Naive B cell (primary cell): Measurements from ENCODE around the gene TTC38. TPM values are rescaled to one million over a fixed set of nuclear protein-coding genes. Genes with fewer than 3 reads are reported as not detected.
A peak's percentile ranks its signal among the peaks of the same experiment; 100 is the strongest.

Experiments used
- ATAC-seq, 2 donors: fragments of 150-1000 bp; cut with Tn5 transposase; 2 replicates each; pipeline ENCODE4 v1.10.0; 2021; ENCODE audit warnings: low read depth in 2 of 2, mild to moderate bottlenecking in 2 of 2, moderate library complexity in 2 of 2
- DNase-seq: peaks from one replicate; pipeline ENCODE4 v3.0.0; 2022
- H3K27ac Mint-ChIP-seq, 6 donors: one replicate each; pipeline ENCODE4 v1.8.0; 2020 to 2022; ENCODE audit warnings: mild to moderate bottlenecking in 6 of 6, mixed read lengths in 6 of 6, moderate library complexity in 5 of 6, inconsistent platforms in 2 of 6
- H3K27me3 Mint-ChIP-seq, 3 donors: one replicate each; pipeline ENCODE4 v1.8.0; 2021 to 2022; ENCODE audit warnings: mixed read lengths in 3 of 3, mild to moderate bottlenecking in 1 of 3
- H3K36me3 Mint-ChIP-seq, 2 donors: one replicate each; pipeline ENCODE4 v1.8.0; 2020 to 2022; ENCODE audit warnings: mixed read lengths in 2 of 2, inconsistent platforms in 1 of 2, mild to moderate bottlenecking in 1 of 2
- H3K4me1 Mint-ChIP-seq, 3 donors: one replicate each; pipeline ENCODE4 v1.8.0; 2020 to 2022; ENCODE audit warnings: mixed read lengths in 3 of 3, inconsistent platforms in 1 of 3, mild to moderate bottlenecking in 1 of 3, moderate library complexity in 1 of 3
- H3K4me3 Mint-ChIP-seq, 8 donors: one replicate each; pipeline ENCODE4 v1.8.0; 2020 to 2022; ENCODE audit warnings: mild to moderate bottlenecking in 8 of 8, mixed read lengths in 8 of 8, moderate library complexity in 8 of 8, inconsistent platforms in 2 of 8
- H3K9me3 Mint-ChIP-seq, 7 donors: one replicate each; pipeline ENCODE4 v1.8.0; 2020 to 2022; ENCODE audit warnings: mixed read lengths in 7 of 7, mild to moderate bottlenecking in 5 of 7, inconsistent platforms in 2 of 7, moderate library complexity in 1 of 7
- polyA plus RNA-seq, 6 donors: library from polyadenylated mRNA; unstranded; fragments of 300-500 nt; fragmentation: Illumina TruSeq; gene quantifications; one replicate each; pipeline ENCODE4 v1.2.3, GENCODE V29; 2021; ENCODE audit warnings: low read depth in 6 of 6

The TTC38 gene
- polyA plus RNA-seq, 6 donors from 2014 or later, result 1.8 to 6.0 (median 2.7) TPM; not detected in 1

GRCh38 chr22:46319319-46319718 is 51.5 kb downstream of the TTC38 start:
- no peaks in the 10 kb centered on the region for H3K9me3 Mint-ChIP-seq
- DNase-seq, result no peak

DNA sequence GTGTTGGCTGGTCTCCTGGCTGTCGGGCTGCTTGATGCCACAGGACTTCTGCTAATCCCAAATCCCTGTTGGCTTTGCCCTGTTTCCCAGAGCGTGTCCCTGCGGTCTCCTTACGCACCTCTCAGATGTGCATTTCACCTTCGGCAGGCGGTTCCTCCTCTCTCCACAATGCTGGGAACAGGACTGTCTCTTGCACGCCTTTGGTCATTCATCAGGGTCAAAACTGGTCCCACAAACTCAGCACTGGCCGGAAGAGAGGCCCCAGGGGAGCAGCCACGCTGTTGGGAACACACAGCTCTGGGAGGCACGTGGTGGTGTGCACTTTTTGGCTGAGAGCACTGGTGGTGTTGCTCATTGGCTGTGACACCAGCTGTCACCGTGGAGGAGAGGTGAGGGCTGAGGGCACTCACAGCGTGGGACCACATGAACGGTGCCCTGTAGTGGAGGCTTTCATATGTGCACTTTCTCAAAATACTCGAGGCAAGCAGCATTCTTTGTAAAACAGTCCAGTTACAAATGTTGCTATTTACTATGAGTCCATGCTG is 52.4 kb downstream of the TTC38 start:
- no peaks in the 10 kb centered on the region for H3K27me3 Mint-ChIP-seq
- no peaks in the 10 kb centered on the region for H3K4me1 Mint-ChIP-seq
- DNase-seq, result no peak
- no peak overlapping the region for H3K4me3 Mint-ChIP-seq
- H3K9me3 Mint-ChIP-seq, result no peaks in the 10 kb centered on the region
- no peaks in the 10 kb centered on the region for H3K36me3 Mint-ChIP-seq
- peak overlapping the region in 2 of 6 donors; percentile 12 to 72 for H3K27ac Mint-ChIP-seq
- ATAC-seq, result no peak

More at GRCh38 chr22:46319319-46319718, 51.5 kb downstream of the TTC38 start:
- no peaks in the 10 kb centered on the region for H3K27me3 Mint-ChIP-seq
- H3K36me3 Mint-ChIP-seq, result no peaks in the 10 kb centered on the region
- peak overlapping the region in 2 of 6 donors; percentile 31 to 96 for H3K27ac Mint-ChIP-seq
- no peak for ATAC-seq
- no peaks in the 10 kb centered on the region for H3K4me1 Mint-ChIP-seq
- no peak overlapping the region for H3K4me3 Mint-ChIP-seq

DNA sequence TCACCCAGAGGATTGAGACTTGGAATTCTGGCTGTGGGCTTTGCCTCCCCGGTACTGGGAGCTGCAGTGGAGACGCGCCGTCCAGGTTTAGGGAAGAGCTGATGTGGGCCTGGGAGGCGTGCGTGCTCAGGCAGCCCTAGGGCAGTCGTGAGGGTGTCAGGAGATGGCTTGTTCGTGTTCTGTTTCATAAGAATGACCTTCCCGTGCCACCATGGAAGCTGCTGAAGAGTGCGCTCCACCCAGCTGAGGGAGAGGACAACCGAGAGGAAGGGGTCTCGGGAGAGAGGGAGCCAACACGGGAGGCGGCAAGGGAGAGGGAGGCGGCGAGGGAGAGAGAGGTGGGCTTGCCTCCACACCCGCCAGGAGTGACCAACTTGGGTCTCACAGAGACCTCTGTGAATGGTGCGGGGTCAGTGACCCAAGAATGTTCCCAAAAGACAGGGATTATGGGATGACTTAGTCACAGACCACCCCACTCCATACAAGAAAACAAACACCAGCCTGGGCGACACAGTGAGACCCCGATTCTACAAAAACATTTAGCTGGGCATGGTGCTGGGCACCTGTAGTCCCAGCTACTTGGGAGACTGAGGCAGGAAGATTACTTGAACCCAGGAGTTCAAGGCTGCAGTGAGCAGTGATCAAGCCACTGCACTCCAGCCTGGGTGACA is 53.0 kb downstream of the TTC38 start:
- Mint-ChIP-seq H3K27me3 (no peaks in the 10 kb centered on the region), H3K4me1 (no peaks in the 10 kb centered on the region), H3K36me3 (no peaks in the 10 kb centered on the region), H3K4me3 (no peak overlapping the region), H3K9me3 (no peaks in the 10 kb centered on the region), H3K27ac (peak overlapping the region in 2 of 6 donors; percentile 12 to 72)
- DNase-seq (no peak), ATAC-seq (no peak)

DNA sequence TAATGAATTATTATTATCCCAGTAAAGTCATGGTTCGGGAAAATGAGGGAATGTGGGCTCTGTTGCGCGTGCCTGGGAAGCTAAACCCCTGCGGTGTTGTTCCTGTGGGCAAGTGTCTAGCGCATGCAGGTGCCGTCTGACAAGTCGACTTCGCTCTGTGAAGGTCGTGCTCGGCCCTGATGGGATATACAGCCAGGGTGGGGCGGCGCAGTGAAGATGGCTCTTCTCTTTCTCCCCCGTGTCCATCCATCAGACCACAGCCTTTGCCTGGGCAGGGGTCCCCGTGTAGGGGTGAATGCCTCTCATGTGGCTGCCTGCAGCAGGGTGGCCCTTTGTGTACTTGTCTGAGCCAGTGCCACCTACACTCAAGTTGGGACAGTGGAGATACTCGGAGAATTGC is 54.9 kb downstream of the TTC38 start:
- Mint-ChIP-seq H3K27me3 (no peaks in the 10 kb centered on the region), H3K4me1 (no peaks in the 10 kb centered on the region), H3K27ac (peak overlapping the region in 2 of 6 donors; percentile 17 to 49), H3K36me3 (no peaks in the 10 kb centered on the region), H3K9me3 (no peaks in the 10 kb centered on the region), H3K4me3 (no peak overlapping the region)
- DNase-seq (no peak), ATAC-seq (no peak)

DNA sequence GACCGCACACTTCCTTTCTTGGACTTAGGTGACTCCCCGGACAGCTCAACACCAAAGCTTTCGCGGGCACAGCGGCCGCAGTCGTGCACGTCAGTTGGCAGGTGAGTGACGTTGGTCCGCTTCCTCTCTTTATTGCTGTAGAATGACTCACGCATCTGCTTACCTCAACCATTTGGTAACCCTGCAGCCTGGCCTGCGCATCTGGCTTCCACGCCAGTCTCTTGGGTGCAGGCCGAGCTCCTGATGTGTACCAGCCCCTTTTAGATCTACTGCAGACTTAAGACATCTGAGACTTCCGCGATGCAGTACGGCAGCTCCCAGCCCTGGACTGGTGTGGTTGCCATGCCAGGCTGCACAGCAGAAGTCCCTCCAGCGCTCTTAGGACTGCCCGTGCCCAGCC is 55.4 kb downstream of the TTC38 start:
- H3K4me3 Mint-ChIP-seq, result no peak overlapping the region
- H3K36me3 Mint-ChIP-seq, result no peaks in the 10 kb centered on the region
- H3K4me1 Mint-ChIP-seq, result no peaks in the 10 kb centered on the region
- peak overlapping the region in 2 of 6 donors; percentile 17 to 49 for H3K27ac Mint-ChIP-seq
- no peaks in the 10 kb centered on the region for H3K27me3 Mint-ChIP-seq
- H3K9me3 Mint-ChIP-seq, result no peaks in the 10 kb centered on the region
- ATAC-seq, result no peak
- DNase-seq, result no peak

GRCh38 chr22:46326066-46326680 is 58.4 kb downstream of the TTC38 start:
- H3K36me3 Mint-ChIP-seq, result no peaks in the 10 kb centered on the region
- ATAC-seq (no peak), DNase-seq (no peak)
- no peak overlapping the region for H3K4me3 Mint-ChIP-seq
- no peaks in the 10 kb centered on the region for H3K4me1 Mint-ChIP-seq
- no peaks in the 10 kb centered on the region for H3K27me3 Mint-ChIP-seq
- no peak overlapping the region for H3K27ac Mint-ChIP-seq
- no peaks in the 10 kb centered on the region for H3K9me3 Mint-ChIP-seq

DNA sequence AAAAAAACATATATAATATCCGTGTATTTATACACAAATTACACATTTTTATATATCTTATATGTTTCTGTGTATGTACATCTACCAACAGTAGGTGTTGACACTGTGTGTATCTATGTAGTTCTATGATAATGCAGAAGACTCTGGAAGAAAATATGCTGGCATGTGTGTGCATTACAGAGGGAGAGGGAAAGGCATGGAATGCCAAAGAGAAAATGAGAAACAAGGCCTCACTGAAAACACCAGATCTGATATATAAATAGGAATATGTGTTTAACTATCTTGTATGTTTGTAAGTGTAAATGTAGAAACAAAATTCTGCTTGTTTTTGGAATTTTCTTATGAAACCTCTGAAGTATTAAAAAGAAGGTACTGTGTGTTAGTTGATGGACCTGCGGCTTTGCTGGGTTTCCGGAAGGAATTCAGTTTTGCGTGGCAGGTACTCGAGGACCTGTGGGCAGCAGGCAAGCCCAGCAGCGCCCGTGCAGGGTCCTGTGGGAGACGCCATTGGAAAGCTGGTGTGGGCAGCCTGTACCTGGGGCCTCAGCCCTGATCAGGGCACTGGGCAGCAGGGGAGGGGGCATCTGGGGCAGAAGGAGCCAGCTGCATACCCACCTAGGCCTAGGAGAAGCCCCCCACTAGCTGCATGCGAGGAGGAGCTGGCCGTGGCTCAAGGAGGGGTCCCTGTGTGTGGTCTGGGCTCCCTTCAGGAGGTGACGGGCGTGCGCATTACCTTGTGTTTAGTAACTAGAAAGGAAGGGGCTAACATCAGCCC is 60.1 kb downstream of the TTC38 start:
- H3K4me3 Mint-ChIP-seq, result no peak overlapping the region
- H3K27ac Mint-ChIP-seq, result no peak overlapping the region
- ATAC-seq (no peak), DNase-seq (no peak)
- H3K9me3 Mint-ChIP-seq, result no peaks in the 10 kb centered on the region
- H3K36me3 Mint-ChIP-seq, result no peaks in the 10 kb centered on the region
- H3K4me1 Mint-ChIP-seq, result no peaks in the 10 kb centered on the region
- no peaks in the 10 kb centered on the region for H3K27me3 Mint-ChIP-seq

- Mint-ChIP-seq H3K36me3 (no peaks in the 10 kb centered on the region), H3K27me3 (no peaks in the 10 kb centered on the region), H3K9me3 (no peaks in the 10 kb centered on the region), H3K4me3 (no peak overlapping the region), H3K4me1 (no peaks in the 10 kb centered on the region), H3K27ac (no peak overlapping the region)
- DNase-seq (no peak), ATAC-seq (no peak)
These were observed 61.0 kb downstream of the TTC38 start for GRCh38 chr22:46328797-46329196.

DNA sequence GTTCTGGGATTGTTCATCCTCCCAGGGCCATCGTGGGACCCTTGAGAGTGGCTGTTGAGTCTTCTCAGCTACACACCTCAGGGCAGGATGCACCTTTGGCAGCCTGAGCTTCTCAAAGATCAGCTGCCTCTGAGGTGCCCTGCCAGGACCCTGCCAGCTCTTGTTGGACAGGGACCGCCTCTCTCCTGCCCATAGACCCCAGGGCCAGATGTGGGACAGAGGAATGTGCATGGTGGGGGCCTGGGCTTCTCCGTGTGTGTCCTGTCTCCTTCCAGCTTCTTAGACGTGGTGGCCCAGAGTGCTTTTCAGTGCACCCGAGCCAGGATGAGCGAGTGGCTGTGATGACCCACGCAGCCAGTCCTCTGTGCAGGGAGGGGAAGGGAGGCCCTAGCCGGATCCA is 61.8 kb downstream of the TTC38 start:
- ATAC-seq, result no peak
- no peaks in the 10 kb centered on the region for H3K9me3 Mint-ChIP-seq
- DNase-seq, result no peak
- H3K4me1 Mint-ChIP-seq, result peaks cover 3 to 5% (median 4%) of the 10 kb centered on the region in 3 donors
- H3K36me3 Mint-ChIP-seq, result no peaks in the 10 kb centered on the region
- H3K4me3 Mint-ChIP-seq, result peak overlapping the region in 1 of 8 donors; percentile 5
- H3K27me3 Mint-ChIP-seq, result no peaks in the 10 kb centered on the region
- no peak overlapping the region for H3K27ac Mint-ChIP-seq

DNA sequence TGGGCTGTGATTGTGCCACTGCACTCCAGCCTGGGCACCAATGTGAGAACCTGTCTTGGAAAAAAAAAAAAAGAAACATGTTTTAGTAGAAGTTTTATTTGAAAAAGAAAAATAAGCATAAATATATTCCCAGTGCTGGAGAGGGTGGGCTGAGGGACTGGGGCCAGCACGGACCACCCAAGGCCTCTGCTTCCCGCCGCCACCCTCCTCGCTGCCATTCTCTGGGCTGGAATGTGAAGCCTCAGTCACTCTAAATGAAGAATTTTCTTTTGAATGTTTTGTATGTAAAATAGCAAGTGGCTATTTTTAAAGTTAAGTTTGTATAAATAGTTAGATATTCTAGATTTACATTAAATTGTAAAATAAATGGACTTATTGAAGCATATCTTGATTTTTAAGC is 62.6 kb downstream of the TTC38 start:
- H3K4me3 Mint-ChIP-seq, result peak overlapping the region in 2 of 8 donors; percentile 15 to 56
- peak overlapping the region in 1 of 6 donors; percentile 29 for H3K27ac Mint-ChIP-seq
- DNase-seq (no peak), ATAC-seq (no peak)
- peaks cover 8 to 11% (median 10%) of the 10 kb centered on the region in 3 donors for H3K4me1 Mint-ChIP-seq
- H3K9me3 Mint-ChIP-seq, result no peaks in the 10 kb centered on the region
- H3K27me3 Mint-ChIP-seq, result no peaks in the 10 kb centered on the region
- no peaks in the 10 kb centered on the region for H3K36me3 Mint-ChIP-seq

GRCh38 chr22:46331496-46331895 is 63.7 kb downstream of the TTC38 start:
- Mint-ChIP-seq H3K27me3 (no peaks in the 10 kb centered on the region), H3K27ac (no peak overlapping the region), H3K9me3 (no peaks in the 10 kb centered on the region), H3K4me1 (peaks cover 13 to 16% (median 14%) of the 10 kb centered on the region in 3 donors), H3K4me3 (no peak overlapping the region), H3K36me3 (no peaks in the 10 kb centered on the region)
- no peak for DNase-seq
- ATAC-seq, result no peak

- Mint-ChIP-seq H3K4me1 (peaks cover 32 to 43% (median 32%) of the 10 kb centered on the region in 3 donors), H3K27ac (peak within 1 kb of the TSS; percentile 89 to 97 (median 92)), H3K36me3 (peaks cover 16 to 17% of the 10 kb centered on the region in 2 donors), H3K4me3 (peak within 1 kb of the TSS; percentile 93 to 98 (median 96)), H3K9me3 (no peaks in the 10 kb centered on the region), H3K27me3 (no peaks in the 10 kb centered on the region)
- peak; percentile 72 for DNase-seq
- peak; percentile 93 to 94 for ATAC-seq
These were observed 67.7 kb downstream of the TTC38 start, which contains the start of gene TRMU for GRCh38 chr22:46335201-46336118. Gene TRMU, plus strand, starts transcription at chr22:46335714. Its CDS starts 51 bp downstream, at chr22:46335765.
